ENCODE measurements around the gene ARHGAP9. TPM values are rescaled to one million over a fixed set of nuclear protein-coding genes. Genes with fewer than 3 reads are reported as not detected.
"Not testable (repeated sequence)": the region's sequence is repeated elsewhere in the genome, so short reads cannot be mapped to it uniquely, and the experiment has no call there.

The ARHGAP9 gene
- total RNA-seq, 6 experiments from 2014 or later, result 3.5 to 11.0 (median 6.8) TPM

DNA sequence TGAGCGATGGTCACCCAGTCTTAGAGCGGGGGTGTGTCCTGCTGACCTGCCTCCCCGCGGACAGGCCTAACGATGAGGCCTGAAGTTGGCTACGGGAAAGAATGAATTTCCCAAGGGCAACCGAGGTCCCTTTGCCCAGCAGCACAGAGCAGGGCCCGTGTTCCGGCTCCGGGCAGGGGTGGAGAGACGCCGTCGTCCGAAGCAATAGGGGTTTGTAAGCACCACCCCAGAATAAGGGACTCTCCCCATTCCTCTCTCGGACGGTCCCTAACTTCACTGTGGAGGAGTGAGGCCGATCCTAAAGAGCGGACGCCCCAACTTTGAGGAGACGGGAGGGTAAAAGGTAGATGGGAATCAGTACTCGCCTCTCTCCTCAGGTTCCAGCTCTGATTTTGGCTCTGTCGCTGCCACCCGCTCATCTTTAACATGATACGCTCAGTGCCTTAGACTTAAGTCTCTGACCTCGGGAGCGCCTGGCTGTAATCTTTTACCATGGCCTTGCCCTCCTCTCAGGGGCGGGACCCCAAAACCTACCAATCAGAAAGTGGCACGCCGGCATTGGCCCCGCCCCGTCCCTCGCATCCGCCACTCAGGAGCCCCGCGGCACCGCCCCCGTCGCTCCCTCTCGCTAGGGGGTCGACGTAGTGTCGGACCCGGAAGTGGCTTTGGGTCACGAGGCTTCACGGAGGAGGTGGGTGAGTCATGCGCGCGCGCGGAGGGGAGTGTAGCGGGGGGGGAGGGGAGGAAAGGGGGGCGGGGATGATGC lies 40.6 kb upstream of the ARHGAP9 start, which contains the start of gene DDIT3:
DDIT3 (minus strand) TSS at position 462 of the 766 bp plus-strand sequence. CDS start 3,108 bp downstream, outside the sequence.
- peak; percentile 100 for DNase-seq
- 0% methylated on average over 17 of the region's 52 CpGs for WGBS (ENCODE audit: insufficient coverage, low coverage, low lambda C conversion rate, missing lambda C conversion rate)
- Histone ChIP-seq H3K9me3 (no peaks in the 10 kb centered on the region), H3K4me1 (peaks cover 0 to 47% (median 18%) of the 10 kb centered on the region in 4 donors), H3K27ac (peak within 1 kb of the TSS; percentile 97 to 98 (median 97)), H3K27me3 (no peaks in the 10 kb centered on the region), H3K36me3 (peaks cover 9 to 40% (median 23%) of the 10 kb centered on the region in 4 donors), H3K4me3 (peak within 1 kb of the TSS; percentile 83 to 98 (median 96))
- intact Hi-C loops (cut with DNase I), result no loop called here
- peak; percentile 75 to 88 (median 80) for ATAC-seq
- no peak for TF ChIP-seq CTCF (IDR thresholded peaks at IDR 0.05)
- peak; percentile 100 for TF ChIP-seq POLR2A (IDR thresholded peaks at IDR 0.05)

DNA sequence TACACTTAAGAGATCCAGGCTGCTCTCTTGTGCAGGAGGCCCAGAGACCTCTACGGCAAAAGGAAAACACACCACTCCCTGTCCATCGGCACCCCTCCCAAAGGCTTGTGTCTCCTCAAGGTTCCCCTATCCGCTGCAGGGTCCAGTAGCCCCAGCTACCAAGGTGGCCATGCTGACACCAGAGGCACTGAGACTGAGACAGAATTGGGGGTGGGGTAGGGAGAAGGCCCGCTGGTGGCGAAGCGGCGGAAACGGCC lies 40.1 kb upstream of the ARHGAP9 start:
- no CpG with 5 or more reads among the region's 8 CpGs for WGBS (ENCODE audit: insufficient coverage, low coverage, low lambda C conversion rate, missing lambda C conversion rate)
- H3K4me1 ChIP-seq, result peaks cover 0 to 42% (median 15%) of the 10 kb centered on the region in 4 donors
- H3K27me3 ChIP-seq, result no peaks in the 10 kb centered on the region
- H3K9me3 ChIP-seq, result no peaks in the 10 kb centered on the region
- H3K36me3 ChIP-seq, result peaks cover 11 to 40% (median 26%) of the 10 kb centered on the region in 4 donors
- DNase-seq, result no peak
- peak overlapping the region; percentile 83 to 98 (median 96) for H3K4me3 ChIP-seq
- peak overlapping the region; percentile 95 to 97 (median 97) for H3K27ac ChIP-seq
- intact Hi-C loops (cut with DNase I), result no loop called here
- TF ChIP-seq POLR2A (IDR thresholded peaks at IDR 0.05), result no peak
- ATAC-seq, result no peak

- no peak for TF ChIP-seq POLR2A (IDR thresholded peaks at IDR 0.05)
- no peak for TF ChIP-seq CTCF (IDR thresholded peaks at IDR 0.05)
- peak in 1 of 4 donors; percentile 5 for ATAC-seq
- Histone ChIP-seq H3K4me1 (peaks cover 0 to 37% (median 11%) of the 10 kb centered on the region in 4 donors), H3K4me3 (peak overlapping the region; percentile 83 to 98 (median 96)), H3K36me3 (peaks cover 15 to 41% (median 29%) of the 10 kb centered on the region in 4 donors), H3K27me3 (no peaks in the 10 kb centered on the region), H3K27ac (peak overlapping the region; percentile 95 to 97 (median 97)), H3K9me3 (no peaks in the 10 kb centered on the region)
- intact Hi-C loops (cut with DNase I), result no loop called here
- DNase-seq, result peak in 2 of 3 donors; percentile 65 to 71
- WGBS (ENCODE audit: insufficient coverage, low coverage, low lambda C conversion rate, missing lambda C conversion rate), result 20% methylated on average over 7 of the region's 7 CpGs
These were observed 39.5 kb upstream of the ARHGAP9 start for GRCh38 chr12:57518920-57519795.

DNA sequence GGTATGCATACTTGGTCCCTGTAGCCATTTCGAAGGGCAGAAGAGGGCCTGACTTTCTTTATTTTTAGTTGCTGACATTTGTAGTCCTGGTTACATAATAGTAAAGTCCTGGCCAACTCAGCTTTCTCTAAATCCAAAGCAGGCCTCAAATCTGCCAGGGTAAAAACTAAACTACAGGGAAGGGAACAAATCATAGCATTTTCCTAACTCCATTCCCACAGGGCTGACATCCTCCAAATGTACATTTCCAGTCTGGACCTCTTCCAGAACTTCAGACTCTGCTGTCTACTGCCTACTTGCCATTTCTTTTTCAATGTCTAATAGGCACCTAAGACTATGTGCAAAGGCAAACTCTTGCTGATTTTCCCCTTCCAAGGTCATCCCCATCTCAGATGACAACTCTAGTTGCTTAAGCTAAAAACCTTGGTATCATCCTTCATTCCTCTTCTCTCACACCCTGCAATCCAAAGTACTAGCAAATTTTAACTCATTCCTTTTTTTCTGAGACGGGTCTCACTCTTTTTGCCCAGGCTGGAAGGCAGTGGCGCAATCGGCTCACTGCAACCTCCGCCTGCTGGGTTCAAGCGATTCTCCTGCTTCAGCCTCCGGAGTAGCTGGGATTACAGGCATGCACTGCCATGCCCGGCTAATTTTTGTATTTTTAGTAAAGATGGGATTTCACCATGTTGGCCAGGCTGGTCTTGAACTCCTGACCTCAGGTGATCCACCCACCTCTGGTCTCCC lies 38.7 kb upstream of the ARHGAP9 start:
- H3K27ac ChIP-seq, result peak overlapping the region; percentile 95 to 97 (median 97)
- no peak for DNase-seq
- no peaks in the 10 kb centered on the region for H3K9me3 ChIP-seq
- peaks cover 0 to 30% (median 5%) of the 10 kb centered on the region in 4 donors for H3K4me1 ChIP-seq
- H3K36me3 ChIP-seq, result peaks cover 15 to 44% (median 31%) of the 10 kb centered on the region in 4 donors
- peak overlapping the region; percentile 83 to 98 (median 96) for H3K4me3 ChIP-seq
- TF ChIP-seq CTCF (IDR thresholded peaks at IDR 0.05), result no peak
- TF ChIP-seq POLR2A (IDR thresholded peaks at IDR 0.05), result no peak
- no peaks in the 10 kb centered on the region for H3K27me3 ChIP-seq
- WGBS (ENCODE audit: insufficient coverage, low coverage, low lambda C conversion rate, missing lambda C conversion rate), result 46% methylated on average over 8 of the region's 8 CpGs
- ATAC-seq, result no peak
- intact Hi-C loops (cut with DNase I), result no loop called here

DNA sequence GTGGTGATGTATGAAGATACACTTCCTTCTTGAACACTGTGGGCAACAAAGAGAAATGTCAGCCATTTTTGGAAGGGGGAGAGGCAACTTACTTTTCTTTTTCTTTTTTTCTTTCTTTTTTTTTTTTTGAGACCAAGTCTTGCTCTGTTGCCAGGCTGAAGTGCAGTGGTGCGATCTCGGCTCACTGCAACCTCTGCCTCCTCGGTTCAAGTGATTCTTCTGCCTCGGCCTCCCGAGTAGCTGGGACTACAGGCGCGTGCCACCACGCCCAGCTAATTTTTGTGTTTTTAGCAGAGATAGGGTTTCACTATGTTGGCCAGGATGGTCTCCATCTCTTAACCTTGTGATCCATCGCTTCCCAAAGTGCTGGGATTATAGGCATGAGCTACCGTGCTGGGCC lies 38.1 kb upstream of the ARHGAP9 start:
- Histone ChIP-seq H3K27ac (peak overlapping the region in 1 of 3 donors; percentile 97), H3K36me3 (peaks cover 15 to 50% (median 32%) of the 10 kb centered on the region in 4 donors), H3K4me1 (peaks cover 0 to 30% (median 5%) of the 10 kb centered on the region in 4 donors), H3K4me3 (peak overlapping the region in 2 of 3 donors; percentile 83 to 96)
- WGBS (ENCODE audit: insufficient coverage, low coverage, low lambda C conversion rate, missing lambda C conversion rate), result 76% methylated on average over 5 of the region's 10 CpGs
- H3K27me3 ChIP-seq; H3K9me3 ChIP-seq; DNase-seq; intact Hi-C loops (cut with DNase I); ATAC-seq: not testable (repeated sequence)
